Measurements from ENCODE around the gene CD27. TPM values are rescaled to one million over a fixed set of nuclear protein-coding genes. Genes with fewer than 3 reads are reported as not detected.

Gene CD27
- total and polyA plus RNA-seq, 10 donors: 49.2 to 193 (median 72.3) TPM

DNA sequence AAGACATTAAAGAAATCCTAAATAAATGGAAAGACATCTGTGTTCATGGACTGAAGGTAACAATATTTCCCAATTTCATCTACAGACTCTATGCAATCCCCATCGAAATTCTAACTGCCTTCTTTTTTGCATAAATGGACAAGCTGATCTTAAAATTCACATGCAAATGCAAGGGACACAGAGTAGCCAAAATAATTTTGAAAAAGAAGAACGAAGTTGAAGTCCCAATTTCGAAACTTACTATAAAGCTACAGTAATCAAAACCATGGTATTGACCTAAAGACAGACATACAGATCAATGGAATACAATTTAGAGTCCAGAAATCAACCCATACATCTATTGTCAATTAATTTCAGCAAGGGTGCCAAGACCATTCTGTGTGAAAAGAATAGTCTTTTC is 16.4 kb upstream of the CD27 start:
- WGBS, 5 donors: 50 to 73% (median 64%) methylated on average over 3 of the region's 3 CpGs
- intact Hi-C loops (cut with DNase I; ENCODE audit: low total_unique reads): loop anchor here (5.0 kb wide), 1 partner anchor 34 kb away; no protein-coding TSS in a partner anchor
- Histone ChIP-seq H3K27ac (peak overlapping the region in 7 of 8 donors; percentile 37 to 88 (median 82)), H3K4me3 (no peak overlapping the region), H3K9me3 (no peaks in the 10 kb centered on the region), H3K4me1 (peaks cover 24 to 93% (median 67%) of the 10 kb centered on the region in 6 donors), H3K27me3 (replicated peaks in 1 of 7) (no peaks in the 10 kb centered on the region), H3K36me3 (no peaks in the 10 kb centered on the region)
- no peak for DNase-seq
- TF ChIP-seq POLR2AphosphoS5 (IDR thresholded peaks at IDR 0.05): no peak
- TF ChIP-seq, protein P1, sequence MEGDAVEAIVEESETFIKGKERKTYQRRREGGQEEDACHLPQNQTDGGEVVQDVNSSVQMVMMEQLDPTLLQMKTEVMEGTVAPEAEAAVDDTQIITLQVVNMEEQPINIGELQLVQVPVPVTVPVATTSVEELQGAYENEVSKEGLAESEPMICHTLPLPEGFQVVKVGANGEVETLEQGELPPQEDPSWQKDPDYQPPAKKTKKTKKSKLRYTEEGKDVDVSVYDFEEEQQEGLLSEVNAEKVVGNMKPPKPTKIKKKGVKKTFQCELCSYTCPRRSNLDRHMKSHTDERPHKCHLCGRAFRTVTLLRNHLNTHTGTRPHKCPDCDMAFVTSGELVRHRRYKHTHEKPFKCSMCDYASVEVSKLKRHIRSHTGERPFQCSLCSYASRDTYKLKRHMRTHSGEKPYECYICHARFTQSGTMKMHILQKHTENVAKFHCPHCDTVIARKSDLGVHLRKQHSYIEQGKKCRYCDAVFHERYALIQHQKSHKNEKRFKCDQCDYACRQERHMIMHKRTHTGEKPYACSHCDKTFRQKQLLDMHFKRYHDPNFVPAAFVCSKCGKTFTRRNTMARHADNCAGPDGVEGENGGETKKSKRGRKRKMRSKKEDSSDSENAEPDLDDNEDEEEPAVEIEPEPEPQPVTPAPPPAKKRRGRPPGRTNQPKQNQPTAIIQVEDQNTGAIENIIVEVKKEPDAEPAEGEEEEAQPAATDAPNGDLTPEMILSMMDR (IDR thresholded peaks at IDR 0.05 in 8 of 11, conservative IDR thresholded peaks at IDR 0.05 in 3 of 11): no peak
- TF ChIP-seq POLR2A (IDR thresholded peaks at IDR 0.05): no peak

DNA sequence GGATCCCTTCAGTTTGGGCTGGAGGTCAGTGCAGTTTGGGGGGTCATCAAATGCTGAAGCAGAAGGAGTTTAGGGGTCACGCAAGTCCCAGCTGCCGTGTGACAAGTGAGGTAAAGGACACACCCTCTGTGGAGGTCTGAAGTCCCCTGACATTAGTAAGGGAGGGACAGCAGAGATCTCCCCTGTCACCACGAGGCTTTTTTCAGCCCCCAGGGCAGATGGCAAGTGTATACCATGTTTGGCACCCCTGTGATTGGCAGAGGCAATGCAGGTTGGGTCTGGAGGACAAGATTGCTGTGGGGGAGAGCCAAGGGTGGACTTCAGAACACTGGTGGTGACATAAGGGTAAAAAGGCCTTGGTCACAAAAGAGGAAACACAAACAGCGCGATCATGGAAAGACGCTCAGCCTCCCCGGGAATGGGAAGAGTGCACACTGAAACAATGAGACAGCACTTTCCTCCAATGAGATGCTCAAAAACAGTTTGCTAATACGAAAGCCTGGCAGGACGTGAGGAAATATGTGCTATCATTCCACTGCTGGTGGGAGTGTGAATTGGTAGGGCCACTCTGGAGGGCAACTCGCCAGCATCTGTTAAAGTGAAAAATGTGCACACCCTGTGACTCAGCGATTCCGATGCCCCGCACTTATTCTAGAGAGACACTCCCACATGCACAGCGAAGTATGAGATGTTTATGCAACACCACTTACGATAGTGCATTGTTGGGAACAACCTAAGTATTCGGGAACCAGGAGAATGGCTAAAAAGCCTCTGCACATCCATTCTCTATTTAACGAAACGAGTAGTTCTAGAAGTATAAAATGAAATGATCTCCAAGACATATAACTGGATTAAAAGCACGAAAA is 14.4 kb upstream of the CD27 start:
- TF ChIP-seq POLR2A (IDR thresholded peaks at IDR 0.05): no peak
- TF ChIP-seq, protein P1 (IDR thresholded peaks at IDR 0.05 in 8 of 11, conservative IDR thresholded peaks at IDR 0.05 in 3 of 11): no peak
- peak in 1 of 3 donors; percentile 79 for TF ChIP-seq POLR2AphosphoS5 (IDR thresholded peaks at IDR 0.05)
- H3K4me1 ChIP-seq: peaks cover 23 to 86% (median 64%) of the 10 kb centered on the region in 6 donors
- no peak for DNase-seq
- intact Hi-C loops (cut with DNase I; ENCODE audit: low total_unique reads): no loop called here
- WGBS, 5 donors: 23 to 30% (median 24%) methylated on average over 19 of the region's 19 CpGs
- peak overlapping the region in 2 of 8 donors; percentile 16 to 40 for H3K4me3 ChIP-seq
- H3K27me3 ChIP-seq (replicated peaks in 1 of 7): no peaks in the 10 kb centered on the region
- H3K36me3 ChIP-seq: no peaks in the 10 kb centered on the region
- no peaks in the 10 kb centered on the region for H3K9me3 ChIP-seq
- peak overlapping the region; percentile 27 to 80 (median 73) for H3K27ac ChIP-seq

DNA sequence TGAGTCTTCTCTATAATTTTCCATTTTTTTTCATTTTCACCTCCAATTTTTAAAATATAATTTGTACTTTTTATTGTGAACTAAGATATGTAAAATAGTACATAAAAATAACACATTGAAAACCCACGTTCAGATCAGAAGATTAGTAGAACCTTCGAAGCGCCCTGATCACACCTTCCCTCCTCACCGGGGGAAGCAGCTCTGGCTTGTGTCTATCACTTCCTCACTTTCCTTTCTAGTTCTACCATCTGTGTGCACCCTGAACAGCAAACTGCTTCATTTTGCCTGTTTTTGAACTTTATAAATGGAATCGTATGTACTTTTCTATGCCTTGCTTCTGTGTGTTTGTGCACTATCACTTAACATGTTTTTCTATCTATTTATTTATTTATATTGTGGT is 11.8 kb upstream of the CD27 start:
- TF ChIP-seq POLR2AphosphoS5 (IDR thresholded peaks at IDR 0.05) (no peak), POLR2A (IDR thresholded peaks at IDR 0.05) (no peak)
- TF ChIP-seq, protein P1 (IDR thresholded peaks at IDR 0.05 in 8 of 11, conservative IDR thresholded peaks at IDR 0.05 in 3 of 11): no peak
- DNase-seq: no peak
- H3K4me1 ChIP-seq: peaks cover 23 to 60% (median 41%) of the 10 kb centered on the region in 6 donors
- H3K27ac ChIP-seq: peak overlapping the region in 4 of 8 donors; percentile 1 to 44 (median 24)
- H3K9me3 ChIP-seq: no peaks in the 10 kb centered on the region
- H3K4me3 ChIP-seq: no peak overlapping the region
- intact Hi-C loops (cut with DNase I; ENCODE audit: low total_unique reads): no loop called here
- no peaks in the 10 kb centered on the region for H3K36me3 ChIP-seq
- 42 to 59% (median 56%) methylated on average over 5 of the region's 5 CpGs for WGBS, 5 donors
- H3K27me3 ChIP-seq (replicated peaks in 1 of 7): no peaks in the 10 kb centered on the region

All from spleen (tissue), 11 donors.